Skeletal muscle cell (primary cell): ENCODE results near the gene PLXNA4.

Experiments used
- DNase-seq: peaks from one replicate; pipeline ENCODE4 v3.0.0-alpha.2; 2010; ENCODE audit warnings: low read depth
- H3K4me3 ChIP-seq: 2 replicates; pipeline ENCODE4 v1.5.1; 2011; ENCODE audit warnings: low read depth, mild to moderate bottlenecking, control low read depth, low read length, moderate library complexity

PLXNA4 gene

DNA sequence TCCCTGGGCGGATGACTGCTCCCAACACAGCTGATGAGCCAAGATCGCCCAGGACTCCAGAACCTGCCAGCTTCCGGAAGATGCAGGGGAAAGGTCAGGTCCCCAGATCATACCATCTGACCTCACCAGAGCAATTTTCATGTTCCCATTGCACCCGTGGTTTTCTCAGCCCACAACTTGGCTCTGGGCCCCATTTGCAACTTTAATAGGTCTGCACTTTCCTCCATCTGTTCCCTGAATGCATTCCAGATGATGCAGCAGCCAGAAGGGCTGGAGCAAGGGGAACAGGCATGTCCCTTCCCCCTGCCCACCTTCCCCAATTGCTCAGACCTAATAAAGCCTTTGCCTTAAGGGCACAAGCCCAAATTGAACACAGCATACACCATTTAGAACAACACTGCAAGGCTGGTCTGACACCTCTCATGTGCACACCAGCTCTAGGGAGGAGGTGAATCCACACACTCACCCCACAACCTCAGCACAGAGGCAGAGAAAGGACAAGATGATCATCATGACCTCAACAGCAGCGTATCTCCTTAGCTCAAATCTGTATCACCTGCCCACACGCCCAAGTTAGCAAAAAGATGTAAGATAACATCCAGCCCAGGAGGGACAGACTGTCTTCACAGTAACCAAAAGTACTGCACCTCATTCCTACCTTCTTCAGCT lies 87.5 kb downstream of the PLXNA4 start:
- no peak for DNase-seq
- no peak overlapping the region for H3K4me3 ChIP-seq

DNA sequence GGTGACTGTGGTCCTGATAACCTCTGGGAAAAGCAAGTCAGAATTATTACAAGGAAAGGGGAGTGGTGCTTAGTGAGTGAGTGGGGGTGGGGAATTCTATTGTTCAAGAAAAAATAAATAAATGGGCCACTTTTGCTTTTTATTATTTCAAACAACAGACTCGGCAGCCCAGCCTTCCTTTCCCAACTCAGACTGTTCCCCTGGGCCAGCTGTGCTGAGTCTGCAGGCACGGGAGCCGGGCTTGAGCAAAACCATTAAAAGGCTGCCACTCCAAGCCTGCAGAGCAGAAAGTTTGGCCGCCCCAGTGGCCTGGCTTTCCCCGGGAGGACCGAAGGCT lies 90.0 kb downstream of the PLXNA4 start:
- DNase-seq: no peak

DNA sequence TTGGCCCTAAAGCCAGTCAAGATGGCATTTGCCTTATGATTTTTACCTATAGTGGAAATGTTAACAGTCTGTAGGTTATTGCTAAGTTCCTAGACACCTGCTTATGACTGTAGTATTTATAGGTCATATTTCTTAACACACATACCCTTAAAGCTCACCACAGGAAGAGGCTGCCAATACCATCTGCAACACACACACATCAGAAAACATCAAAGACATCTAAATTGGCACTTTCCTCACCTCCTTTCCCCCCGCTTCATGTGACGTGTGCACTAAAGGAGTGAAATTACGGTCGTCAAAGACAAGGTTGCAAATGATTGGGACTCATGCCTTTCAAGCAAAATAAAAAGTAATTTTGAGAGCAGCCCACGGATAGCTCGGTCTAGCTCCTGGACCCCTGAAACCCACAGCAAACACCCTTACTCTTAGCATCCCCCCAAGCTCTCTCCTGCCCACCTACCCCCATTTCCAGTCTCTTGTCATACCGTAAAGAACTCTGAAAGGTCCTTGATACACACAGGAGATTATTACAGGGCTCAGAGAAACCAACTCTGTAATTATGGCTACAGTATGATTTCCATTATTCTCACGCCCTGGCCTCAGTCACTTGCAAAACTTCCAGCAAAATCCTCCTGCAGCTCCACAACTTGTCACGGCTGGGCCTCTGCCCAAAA lies 90.5 kb downstream of the PLXNA4 start:
- no peak for DNase-seq
- no peak overlapping the region for H3K4me3 ChIP-seq

More for the DNA sequence above, 90.0 kb downstream of the PLXNA4 start:
- no peak overlapping the region for H3K4me3 ChIP-seq

DNA sequence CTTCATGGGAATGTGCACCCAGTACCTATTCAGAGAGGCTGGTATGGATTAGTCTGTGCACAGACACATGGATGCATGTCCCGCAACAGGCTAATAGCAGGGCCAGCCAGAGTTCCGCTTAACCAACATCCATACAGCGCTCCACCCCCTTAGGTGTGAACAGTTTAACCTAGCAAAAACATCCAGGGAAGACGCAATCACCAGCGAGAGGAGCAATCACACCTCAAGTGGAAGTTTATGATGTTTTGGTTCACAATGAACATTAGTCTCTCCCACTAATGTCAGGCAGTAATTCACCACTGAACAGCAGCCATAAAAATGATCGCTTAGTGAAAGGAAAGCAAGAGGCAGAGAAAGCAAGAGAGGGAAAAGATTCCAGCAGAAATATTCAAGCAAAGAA lies 91.1 kb downstream of the PLXNA4 start:
- DNase-seq: no peak
- no peak overlapping the region for H3K4me3 ChIP-seq

- no peak for DNase-seq
- no peak overlapping the region for H3K4me3 ChIP-seq
These were observed 93.4 kb downstream of the PLXNA4 start for GRCh38 chr7:132482866-132483265.

- no peak for DNase-seq
- H3K4me3 ChIP-seq: no peak overlapping the region
These were observed 95.7 kb downstream of the PLXNA4 start for GRCh38 chr7:132480534-132480933.

GRCh38 chr7:132476541-132476940 lies 99.7 kb downstream of the PLXNA4 start:
- H3K4me3 ChIP-seq: no peak overlapping the region
- DNase-seq: no peak

DNA sequence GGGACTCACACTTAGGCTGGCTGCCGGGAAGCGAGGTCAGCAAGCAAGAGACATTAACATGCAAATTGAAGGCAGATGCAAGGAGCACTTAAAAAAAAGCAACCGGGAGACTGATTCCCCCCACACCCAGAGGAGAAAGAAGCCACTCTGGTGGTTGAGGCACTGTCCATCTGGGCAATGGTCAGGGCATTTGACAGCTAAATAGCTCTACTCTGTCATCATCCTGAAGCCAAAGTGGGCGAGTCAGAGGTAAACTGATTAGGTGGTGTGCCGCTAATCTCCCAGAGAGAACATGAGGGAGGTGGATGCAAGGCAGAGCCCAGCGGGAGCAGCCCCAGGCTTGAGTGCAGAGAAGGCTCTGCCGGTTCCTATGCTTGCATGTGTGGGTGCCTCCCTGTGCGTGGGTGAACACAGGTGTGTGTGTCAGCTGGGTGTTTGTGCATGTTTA lies 100.6 kb downstream of the PLXNA4 start:
- H3K4me3 ChIP-seq: no peak overlapping the region
- DNase-seq: no peak

DNA sequence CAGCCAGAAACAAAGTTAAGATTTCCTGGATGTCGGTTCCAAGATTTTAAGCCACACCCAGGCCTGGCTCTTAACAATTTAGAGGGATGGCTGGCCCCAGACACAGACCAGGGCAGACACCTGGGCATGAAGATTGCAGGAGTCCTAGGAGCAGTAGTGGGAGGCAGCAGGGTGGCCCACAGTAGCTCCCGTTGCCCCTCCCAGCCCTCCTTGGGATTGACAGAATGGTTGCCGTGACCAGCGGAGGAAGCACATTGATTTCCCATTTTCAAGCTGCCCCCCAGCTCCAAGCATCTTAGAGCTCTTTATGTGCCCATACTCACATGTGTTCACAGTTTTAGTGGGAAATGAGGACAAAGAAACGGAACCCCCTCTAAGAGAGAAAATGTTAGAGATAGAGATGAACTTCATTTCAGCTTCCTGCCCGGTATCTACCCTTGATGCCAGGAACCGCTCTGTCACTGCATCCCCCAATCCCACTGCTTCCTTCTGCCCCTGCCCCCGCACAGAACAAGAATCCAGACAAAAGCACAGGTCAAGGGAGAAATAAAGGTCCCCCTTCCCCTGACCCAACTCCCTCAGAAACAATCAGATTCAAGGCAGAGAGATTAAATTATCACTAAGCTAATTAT lies 101.1 kb downstream of the PLXNA4 start:
- no peak overlapping the region for H3K4me3 ChIP-seq

GRCh38 chr7:132472463-132473120 lies 103.7 kb downstream of the PLXNA4 start:
- H3K4me3 ChIP-seq: no peak overlapping the region
- DNase-seq: peak; percentile 53

More for the DNA sequence above, 101.1 kb downstream of the PLXNA4 start:
- no peak for DNase-seq

- H3K4me3 ChIP-seq: no peak overlapping the region
- DNase-seq: no peak
These were observed 104.8 kb downstream of the PLXNA4 start for GRCh38 chr7:132471515-132471914.

GRCh38 chr7:132469681-132470080 lies 106.6 kb downstream of the PLXNA4 start:
- no peak overlapping the region for H3K4me3 ChIP-seq
- DNase-seq: no peak

- no peak for DNase-seq
- H3K4me3 ChIP-seq: no peak overlapping the region
These were observed 107.0 kb downstream of the PLXNA4 start for GRCh38 chr7:132469264-132469663.

DNA sequence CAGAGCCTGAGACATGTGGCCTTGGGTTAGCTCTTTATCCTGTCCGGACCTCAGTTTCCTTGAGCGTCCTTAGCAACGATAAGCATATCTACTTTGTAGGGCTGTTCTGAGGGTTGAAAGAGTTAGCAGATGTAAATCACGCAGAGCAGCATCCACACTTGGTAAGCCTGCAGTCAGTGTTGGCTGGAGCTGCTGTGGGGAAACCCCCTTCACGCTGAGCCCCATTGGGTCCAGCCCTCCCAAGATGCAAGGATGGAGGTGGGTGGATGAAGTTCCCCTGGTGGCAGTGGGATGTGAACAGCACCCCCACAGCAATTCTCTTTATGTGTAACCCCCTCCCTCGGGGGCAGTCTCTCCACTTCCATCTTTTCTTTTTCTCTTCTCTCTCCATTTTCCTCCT lies 109.9 kb downstream of the PLXNA4 start:
- no peak for DNase-seq
- no peak overlapping the region for H3K4me3 ChIP-seq

- no peak for DNase-seq
- H3K4me3 ChIP-seq: no peak overlapping the region
These were observed 110.8 kb downstream of the PLXNA4 start for GRCh38 chr7:132465516-132465915.

GRCh38 chr7:132464740-132465139 lies 111.5 kb downstream of the PLXNA4 start:
- no peak overlapping the region for H3K4me3 ChIP-seq
- no peak for DNase-seq

GRCh38 chr7:132463922-132464321 lies 112.3 kb downstream of the PLXNA4 start:
- DNase-seq: no peak
- H3K4me3 ChIP-seq: no peak overlapping the region

- no peak for DNase-seq
- no peak overlapping the region for H3K4me3 ChIP-seq
These were observed 113.8 kb downstream of the PLXNA4 start for GRCh38 chr7:132462478-132462877.

GRCh38 chr7:132461032-132461592 lies 115.2 kb downstream of the PLXNA4 start:
- H3K4me3 ChIP-seq: no peak overlapping the region
- no peak for DNase-seq

DNA sequence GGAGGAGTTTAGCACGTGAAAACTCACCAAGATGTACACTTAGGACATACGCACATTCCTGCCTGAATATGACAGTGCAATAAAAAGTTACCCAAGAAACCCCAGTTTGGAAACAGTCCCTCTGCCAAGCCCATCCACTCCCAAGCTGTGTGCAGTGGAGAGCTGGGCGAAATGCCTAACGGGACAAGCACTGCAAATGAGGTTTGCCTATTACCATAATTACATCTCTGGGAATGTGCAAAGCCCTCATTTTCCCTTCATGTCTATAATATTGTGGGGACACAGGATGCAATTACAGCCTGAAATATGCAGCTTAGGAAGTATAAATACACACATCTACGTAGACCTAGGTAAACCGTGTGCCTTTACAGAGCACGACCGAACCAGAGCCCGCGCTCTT lies 117.5 kb downstream of the PLXNA4 start:
- DNase-seq: no peak
- no peak overlapping the region for H3K4me3 ChIP-seq
